ENCODE results near the gene CAP2.

GRCh38 chr6:17542243-17542642, 148.8 kb downstream of the CAP2 start:
- TF ChIP-seq, protein P1, sequence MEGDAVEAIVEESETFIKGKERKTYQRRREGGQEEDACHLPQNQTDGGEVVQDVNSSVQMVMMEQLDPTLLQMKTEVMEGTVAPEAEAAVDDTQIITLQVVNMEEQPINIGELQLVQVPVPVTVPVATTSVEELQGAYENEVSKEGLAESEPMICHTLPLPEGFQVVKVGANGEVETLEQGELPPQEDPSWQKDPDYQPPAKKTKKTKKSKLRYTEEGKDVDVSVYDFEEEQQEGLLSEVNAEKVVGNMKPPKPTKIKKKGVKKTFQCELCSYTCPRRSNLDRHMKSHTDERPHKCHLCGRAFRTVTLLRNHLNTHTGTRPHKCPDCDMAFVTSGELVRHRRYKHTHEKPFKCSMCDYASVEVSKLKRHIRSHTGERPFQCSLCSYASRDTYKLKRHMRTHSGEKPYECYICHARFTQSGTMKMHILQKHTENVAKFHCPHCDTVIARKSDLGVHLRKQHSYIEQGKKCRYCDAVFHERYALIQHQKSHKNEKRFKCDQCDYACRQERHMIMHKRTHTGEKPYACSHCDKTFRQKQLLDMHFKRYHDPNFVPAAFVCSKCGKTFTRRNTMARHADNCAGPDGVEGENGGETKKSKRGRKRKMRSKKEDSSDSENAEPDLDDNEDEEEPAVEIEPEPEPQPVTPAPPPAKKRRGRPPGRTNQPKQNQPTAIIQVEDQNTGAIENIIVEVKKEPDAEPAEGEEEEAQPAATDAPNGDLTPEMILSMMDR (IDR thresholded peaks at IDR 0.05), result no peak
- TF ChIP-seq REST (IDR thresholded peaks at IDR 0.05; ENCODE audit: insufficient read depth in 1 of 2, low read depth in 2 of 2, low read length in 1 of 2) (no peak), POLR2AphosphoS5 (IDR thresholded peaks at IDR 0.05; ENCODE audit: low read depth, low read length) (no peak)
